Astrocyte (in vitro differentiated cells and primary cell): ENCODE data around the gene CAPN9. TPM values are rescaled to one million over a fixed set of nuclear protein-coding genes. Genes with fewer than 3 reads are reported as not detected.

ENCODE experiments used
- DNase-seq: peaks from one replicate; pipeline ENCODE4 v3.0.0-alpha.2; 2010; ENCODE audit warnings: low read depth
- FAIRE-seq: peaks from 2 replicates; lab custom pipeline; 2011; peaks lifted over from hg19 to GRCh38; lab: Jason Lieb, UNC
- H2AFZ ChIP-seq: 2 replicates; pipeline ENCODE4 v1.6.0; 2012; ENCODE audit warnings: low read depth, low read length, inconsistent platforms
- H3K27ac ChIP-seq: 2 replicates; pipeline ENCODE4 v1.5.1; 2011; ENCODE audit warnings: low read depth, low read length, inconsistent platforms
- H3K27me3 ChIP-seq: 2 replicates; pipeline ENCODE4 v1.6.0; 2011; ENCODE audit warnings: low read length, inconsistent platforms; ENCODE audit not compliant: insufficient read depth
- H3K36me3 ChIP-seq: 2 replicates; pipeline ENCODE4 v1.5.1; 2011; ENCODE audit warnings: low read length, inconsistent platforms; ENCODE audit not compliant: insufficient read depth
- H3K4me1 ChIP-seq: 2 replicates; pipeline ENCODE4 v1.5.1; 2011; ENCODE audit warnings: low read length, inconsistent platforms; ENCODE audit not compliant: insufficient read depth
- H3K4me2 ChIP-seq: 2 replicates; pipeline ENCODE4 v1.6.0; 2012; ENCODE audit warnings: low read length, inconsistent platforms
- H3K4me3 ChIP-seq: 2 replicates; pipeline ENCODE4 v1.5.1; 2011; ENCODE audit warnings: low read depth, mild to moderate bottlenecking, low read length, inconsistent platforms; ENCODE audit not compliant: insufficient read depth
- H3K79me2 ChIP-seq: 2 replicates; pipeline ENCODE4 v1.6.0; 2012; ENCODE audit warnings: mild to moderate bottlenecking, low read length, inconsistent platforms; ENCODE audit not compliant: insufficient read depth
- H3K9ac ChIP-seq: 2 replicates; pipeline ENCODE4 v1.6.0; 2012; ENCODE audit warnings: mild to moderate bottlenecking, low read length, inconsistent platforms
- H3K9me3 ChIP-seq: 2 replicates; pipeline ENCODE4 v1.5.1; 2012; ENCODE audit warnings: low read depth, mild to moderate bottlenecking, low read length, inconsistent platforms; ENCODE audit not compliant: insufficient read depth
- H4K20me1 ChIP-seq: 2 replicates; pipeline ENCODE4 v1.6.0; 2012; ENCODE audit warnings: low read length, inconsistent platforms; ENCODE audit not compliant: insufficient read depth
- H3K27ac Mint-ChIP-seq: one replicate; pipeline ENCODE4 v1.8.0; 2021; ENCODE audit warnings: mild to moderate bottlenecking, mixed read lengths; ENCODE audit not compliant: unreplicated experiment
- H3K27me3 Mint-ChIP-seq: one replicate; pipeline ENCODE4 v1.8.0; 2021; ENCODE audit warnings: low read depth, mixed read lengths; ENCODE audit not compliant: unreplicated experiment
- H3K36me3 Mint-ChIP-seq: one replicate; pipeline ENCODE4 v1.8.0; 2021; ENCODE audit warnings: low read depth, mixed read lengths; ENCODE audit not compliant: unreplicated experiment
- H3K4me1 Mint-ChIP-seq: one replicate; pipeline ENCODE4 v1.8.0; 2021; ENCODE audit warnings: low read depth, mixed read lengths; ENCODE audit not compliant: unreplicated experiment
- H3K4me3 Mint-ChIP-seq: one replicate; pipeline ENCODE4 v1.8.0; 2021; ENCODE audit warnings: mild to moderate bottlenecking, moderate library complexity, mixed read lengths; ENCODE audit not compliant: unreplicated experiment
- H3K9me3 Mint-ChIP-seq: one replicate; pipeline ENCODE4 v1.8.0; 2021; ENCODE audit warnings: mild to moderate bottlenecking, mixed read lengths; ENCODE audit not compliant: unreplicated experiment
- CTCF ChIP-seq: IDR thresholded peaks from 2 replicates; pipeline ENCODE4 v1.5.1; 2011; ENCODE audit warnings: low read depth, mild to moderate bottlenecking, inconsistent platforms, low read length, moderate library complexity; ENCODE audit not compliant: insufficient read depth
- EZH2 ChIP-seq: IDR thresholded peaks from 2 replicates; pipeline ENCODE4 v1.6.1; 2012; ENCODE audit warnings: mild to moderate bottlenecking, low read length, inconsistent platforms; ENCODE audit not compliant: insufficient read depth
- total RNA-seq: library from RNA; stranded (reverse); gene quantifications from 2 replicates; pipeline ENCODE4 v1.2.1, GENCODE V29; 2021

The CAPN9 gene
- total RNA-seq, 1 donor from 2014 or later, result not detected

- no peak overlapping the region for H3K9ac ChIP-seq
- H3K27ac ChIP-seq, result no peak overlapping the region
- no peak overlapping the region for H3K4me3 Mint-ChIP-seq
- no peak overlapping the region for H2AFZ ChIP-seq
- peak overlapping the region; percentile 26 for H3K27ac Mint-ChIP-seq
- peak; percentile 23 for DNase-seq
- H3K27me3 Mint-ChIP-seq, result peaks cover 11% of the 10 kb centered on the region
- no peak for FAIRE-seq
- no peaks in the 10 kb centered on the region for H3K36me3 ChIP-seq
- no peaks in the 10 kb centered on the region for H3K4me1 ChIP-seq
- H3K27me3 ChIP-seq, result no peaks in the 10 kb centered on the region
- no peaks in the 10 kb centered on the region for H3K9me3 Mint-ChIP-seq
- no peaks in the 10 kb centered on the region for H3K79me2 ChIP-seq
- peaks cover 22% of the 10 kb centered on the region for H3K4me1 Mint-ChIP-seq
- H3K9me3 ChIP-seq, result no peaks in the 10 kb centered on the region
- H3K4me3 ChIP-seq, result no peak overlapping the region
- TF ChIP-seq EZH2 (no peak), CTCF (no peak)
- no peak overlapping the region for H3K4me2 ChIP-seq
- H4K20me1 ChIP-seq, result no peaks in the 10 kb centered on the region
- no peaks in the 10 kb centered on the region for H3K36me3 Mint-ChIP-seq
Observed at GRCh38 chr1:230746617-230747016, 571 bp upstream of the CAPN9 start.

DNA sequence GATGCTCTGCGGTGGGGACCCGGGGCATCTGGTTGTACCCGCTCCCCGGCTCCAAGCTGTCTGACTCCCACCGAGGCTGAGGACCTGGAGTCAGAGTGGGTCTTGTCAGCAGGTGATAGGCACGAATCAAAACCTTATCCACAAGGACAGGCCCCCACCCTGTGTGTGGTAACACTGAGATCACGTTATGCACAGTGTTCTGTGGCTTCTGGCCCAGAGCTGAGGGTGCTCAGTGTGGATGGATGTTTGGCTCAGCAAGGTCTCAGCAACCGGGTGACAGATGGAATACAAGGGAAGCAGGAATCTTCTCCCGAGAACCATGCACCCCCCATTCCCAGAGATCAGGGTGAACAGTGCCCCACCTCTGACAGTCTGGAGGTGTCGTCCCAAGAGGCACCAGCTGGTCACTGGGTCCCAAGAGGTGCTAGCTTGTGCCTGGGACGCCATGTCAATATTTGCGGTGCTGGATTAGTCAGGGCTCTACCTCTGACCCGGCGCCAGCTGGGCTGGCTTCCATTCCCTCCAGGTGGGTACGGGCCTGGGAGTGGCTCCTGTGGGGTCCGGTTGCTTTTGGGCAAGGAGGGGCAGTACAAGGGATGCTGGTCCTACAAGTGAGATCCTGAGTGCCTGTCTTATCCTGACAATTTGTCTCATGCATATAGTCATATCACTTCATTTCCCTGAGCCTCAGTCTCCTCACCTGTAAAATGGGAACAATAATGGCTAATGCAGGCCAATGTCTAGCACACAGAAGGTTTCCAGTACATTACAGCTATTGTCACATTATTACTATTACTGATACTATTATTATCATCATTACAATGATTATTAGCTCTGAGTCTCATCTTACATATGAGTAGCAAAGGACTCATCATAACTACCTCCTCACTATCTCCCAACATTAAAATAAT lies 957 bp downstream of the CAPN9 start:
- peaks cover under 1% of the 10 kb centered on the region for H3K4me1 ChIP-seq
- H3K36me3 ChIP-seq, result no peaks in the 10 kb centered on the region
- H2AFZ ChIP-seq, result no peak overlapping the region
- H3K4me3 Mint-ChIP-seq, result no peak overlapping the region
- no peaks in the 10 kb centered on the region for H3K9me3 ChIP-seq
- H3K9me3 Mint-ChIP-seq, result no peaks in the 10 kb centered on the region
- peaks cover 24% of the 10 kb centered on the region for H3K4me1 Mint-ChIP-seq
- H3K79me2 ChIP-seq, result no peaks in the 10 kb centered on the region
- H3K9ac ChIP-seq, result no peak overlapping the region
- TF ChIP-seq CTCF (no peak), EZH2 (no peak)
- no peak overlapping the region for H3K4me3 ChIP-seq
- H3K36me3 Mint-ChIP-seq, result peaks cover 1% of the 10 kb centered on the region
- no peak for DNase-seq
- H3K27ac ChIP-seq, result no peak overlapping the region
- H3K27ac Mint-ChIP-seq, result no peak overlapping the region
- no peaks in the 10 kb centered on the region for H4K20me1 ChIP-seq
- peaks cover 15% of the 10 kb centered on the region for H3K27me3 Mint-ChIP-seq
- no peaks in the 10 kb centered on the region for H3K27me3 ChIP-seq
- no peak overlapping the region for H3K4me2 ChIP-seq
- no peak for FAIRE-seq

DNA sequence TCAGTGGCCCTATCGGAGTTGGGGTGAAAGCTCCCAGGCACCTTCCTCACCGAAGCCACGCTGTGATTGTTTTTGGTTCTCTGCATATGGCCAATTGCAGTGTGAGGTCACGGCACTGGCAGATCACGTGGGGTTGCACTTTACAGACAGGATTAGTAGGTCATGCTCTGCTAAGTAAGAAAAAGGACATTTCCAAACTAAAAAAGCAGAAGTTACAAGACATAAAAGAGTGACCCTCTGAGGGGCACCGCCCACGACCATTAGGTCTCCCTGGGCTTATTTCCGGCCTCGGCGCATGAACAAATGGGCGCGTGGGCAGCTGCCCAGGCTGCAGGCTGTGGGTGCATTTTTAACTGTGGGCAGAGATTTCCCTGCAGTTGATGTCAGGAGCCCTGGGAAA lies 2.0 kb downstream of the CAPN9 start:
- H3K4me2 ChIP-seq, result no peak overlapping the region
- no peak for DNase-seq
- no peaks in the 10 kb centered on the region for H3K79me2 ChIP-seq
- no peak for TF ChIP-seq CTCF
- no peak for TF ChIP-seq EZH2
- H3K27me3 ChIP-seq, result no peaks in the 10 kb centered on the region
- H3K4me3 ChIP-seq, result no peak overlapping the region
- no peaks in the 10 kb centered on the region for H3K9me3 ChIP-seq
- peaks cover 24% of the 10 kb centered on the region for H3K4me1 Mint-ChIP-seq
- no peak for FAIRE-seq
- no peak overlapping the region for H3K9ac ChIP-seq
- H3K4me1 ChIP-seq, result peaks cover 4% of the 10 kb centered on the region
- H3K9me3 Mint-ChIP-seq, result no peaks in the 10 kb centered on the region
- no peak overlapping the region for H3K27ac Mint-ChIP-seq
- H3K4me3 Mint-ChIP-seq, result no peak overlapping the region
- no peak overlapping the region for H2AFZ ChIP-seq
- H3K36me3 Mint-ChIP-seq, result peaks cover 1% of the 10 kb centered on the region
- H3K27me3 Mint-ChIP-seq, result peaks cover 15% of the 10 kb centered on the region
- H3K36me3 ChIP-seq, result no peaks in the 10 kb centered on the region
- H4K20me1 ChIP-seq, result no peaks in the 10 kb centered on the region
- H3K27ac ChIP-seq, result no peak overlapping the region
